Endothelial cell (in vitro differentiated cells): ENCODE data around the gene SPEF1. TPM values are rescaled to one million over a fixed set of nuclear protein-coding genes. Genes with fewer than 3 reads are reported as not detected.

Experiments
- DNase-seq: peaks from one replicate; pipeline ENCODE4 v3.0.0; 2021; ENCODE audit warnings: low spot score
- H3K27ac Mint-ChIP-seq: one replicate; pipeline ENCODE4 v1.8.0; 2021; ENCODE audit warnings: mixed read lengths, inconsistent platforms; ENCODE audit not compliant: unreplicated experiment
- H3K27me3 Mint-ChIP-seq: one replicate; pipeline ENCODE4 v1.8.0; 2021; ENCODE audit warnings: mild to moderate bottlenecking, moderate library complexity, mixed read lengths, inconsistent platforms; ENCODE audit not compliant: unreplicated experiment
- H3K36me3 Mint-ChIP-seq: one replicate; pipeline ENCODE4 v1.8.0; 2021; ENCODE audit warnings: mild to moderate bottlenecking, low read depth, mixed read lengths, inconsistent platforms; ENCODE audit not compliant: unreplicated experiment
- H3K4me1 Mint-ChIP-seq: one replicate; pipeline ENCODE4 v1.8.0; 2021; ENCODE audit warnings: mild to moderate bottlenecking, mixed read lengths, inconsistent platforms; ENCODE audit not compliant: unreplicated experiment
- H3K4me3 Mint-ChIP-seq: one replicate; pipeline ENCODE4 v1.8.0; 2021; ENCODE audit warnings: mild to moderate bottlenecking, mixed read lengths, inconsistent platforms; ENCODE audit not compliant: unreplicated experiment
- H3K9me3 Mint-ChIP-seq: one replicate; pipeline ENCODE4 v1.8.0; 2021; ENCODE audit warnings: mixed read lengths, inconsistent platforms; ENCODE audit not compliant: unreplicated experiment
- total RNA-seq: library from RNA; stranded (reverse); fragmentation: NEBNext Ultra II Directional; extraction: Animal tissue kit (Norgen Biotek cat#: 25700); gene quantifications from one replicate; pipeline ENCODE4 v1.2.1, GENCODE V29; 2021; ENCODE audit not compliant: unreplicated experiment
- TF ChIP-seq, protein P1 (sequence below): fragments of 200-600 bp; sonication (generic); IDR thresholded peaks from one replicate; pipeline ENCODE4 v1.5.0; 2021; ENCODE audit warnings: antibody characterized with exemption; ENCODE audit not compliant: unreplicated experiment

The SPEF1 gene
- total RNA-seq, 1 donor from 2014 or later, result 0.23 TPM

DNA sequence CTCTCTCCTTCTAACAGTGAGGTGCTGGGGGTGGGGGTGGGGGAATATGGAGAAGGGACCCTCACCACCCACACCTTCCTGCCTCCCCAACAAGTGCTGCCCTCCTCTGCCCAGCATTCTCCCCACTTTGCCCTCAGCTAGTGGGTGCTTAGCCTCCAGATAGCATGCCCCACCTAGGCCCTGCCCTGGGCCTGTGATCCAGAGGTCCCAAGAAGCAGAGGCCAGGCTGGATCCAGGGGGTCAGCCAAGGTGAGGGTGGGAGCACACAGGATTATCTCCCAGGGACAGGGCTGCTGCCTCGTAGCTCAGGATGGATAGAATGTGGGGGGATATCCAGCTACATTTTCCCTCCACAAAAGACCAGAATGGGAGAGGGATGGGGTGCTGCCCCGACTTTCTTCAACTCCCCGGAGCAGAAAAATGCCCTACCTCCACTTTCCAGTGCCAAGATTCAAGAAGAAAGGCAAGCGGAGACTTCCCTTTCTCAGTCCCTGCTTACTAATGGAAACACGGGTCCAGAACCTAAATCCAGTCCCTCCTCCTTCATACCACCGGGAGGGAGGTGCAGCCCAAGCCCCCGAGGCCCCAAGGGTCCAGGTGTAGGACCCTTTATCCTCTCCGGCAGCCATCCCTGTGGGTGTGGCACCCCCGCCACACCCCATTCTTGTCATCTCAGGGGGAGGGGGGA lies 14.7 kb downstream of the SPEF1 start:
- Mint-ChIP-seq H3K4me1 (peaks cover 9% of the 10 kb centered on the region), H3K9me3 (no peaks in the 10 kb centered on the region), H3K27ac (no peak overlapping the region), H3K4me3 (peak overlapping the region; percentile 86), H3K36me3 (peaks cover 4% of the 10 kb centered on the region), H3K27me3 (peaks cover 10% of the 10 kb centered on the region)
- DNase-seq, result no peak
- TF ChIP-seq, protein P1, sequence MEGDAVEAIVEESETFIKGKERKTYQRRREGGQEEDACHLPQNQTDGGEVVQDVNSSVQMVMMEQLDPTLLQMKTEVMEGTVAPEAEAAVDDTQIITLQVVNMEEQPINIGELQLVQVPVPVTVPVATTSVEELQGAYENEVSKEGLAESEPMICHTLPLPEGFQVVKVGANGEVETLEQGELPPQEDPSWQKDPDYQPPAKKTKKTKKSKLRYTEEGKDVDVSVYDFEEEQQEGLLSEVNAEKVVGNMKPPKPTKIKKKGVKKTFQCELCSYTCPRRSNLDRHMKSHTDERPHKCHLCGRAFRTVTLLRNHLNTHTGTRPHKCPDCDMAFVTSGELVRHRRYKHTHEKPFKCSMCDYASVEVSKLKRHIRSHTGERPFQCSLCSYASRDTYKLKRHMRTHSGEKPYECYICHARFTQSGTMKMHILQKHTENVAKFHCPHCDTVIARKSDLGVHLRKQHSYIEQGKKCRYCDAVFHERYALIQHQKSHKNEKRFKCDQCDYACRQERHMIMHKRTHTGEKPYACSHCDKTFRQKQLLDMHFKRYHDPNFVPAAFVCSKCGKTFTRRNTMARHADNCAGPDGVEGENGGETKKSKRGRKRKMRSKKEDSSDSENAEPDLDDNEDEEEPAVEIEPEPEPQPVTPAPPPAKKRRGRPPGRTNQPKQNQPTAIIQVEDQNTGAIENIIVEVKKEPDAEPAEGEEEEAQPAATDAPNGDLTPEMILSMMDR, result no peak

- DNase-seq, result no peak
- TF ChIP-seq, protein P1, result no peak
- no peak overlapping the region for H3K27ac Mint-ChIP-seq
- H3K27me3 Mint-ChIP-seq, result peaks cover 14% of the 10 kb centered on the region
- no peaks in the 10 kb centered on the region for H3K9me3 Mint-ChIP-seq
- peaks cover 4% of the 10 kb centered on the region for H3K36me3 Mint-ChIP-seq
- no peak overlapping the region for H3K4me3 Mint-ChIP-seq
- peaks cover 9% of the 10 kb centered on the region for H3K4me1 Mint-ChIP-seq
These were observed 15.9 kb downstream of the SPEF1 start for GRCh38 chr20:3765171-3765882.

- peaks cover 4% of the 10 kb centered on the region for H3K36me3 Mint-ChIP-seq
- TF ChIP-seq, protein P1, result no peak
- peaks cover 16% of the 10 kb centered on the region for H3K27me3 Mint-ChIP-seq
- H3K27ac Mint-ChIP-seq, result no peak overlapping the region
- H3K4me1 Mint-ChIP-seq, result peaks cover 9% of the 10 kb centered on the region
- DNase-seq, result no peak
- no peak overlapping the region for H3K4me3 Mint-ChIP-seq
- H3K9me3 Mint-ChIP-seq, result no peaks in the 10 kb centered on the region
These were observed 16.6 kb downstream of the SPEF1 start for GRCh38 chr20:3764659-3765058.

DNA sequence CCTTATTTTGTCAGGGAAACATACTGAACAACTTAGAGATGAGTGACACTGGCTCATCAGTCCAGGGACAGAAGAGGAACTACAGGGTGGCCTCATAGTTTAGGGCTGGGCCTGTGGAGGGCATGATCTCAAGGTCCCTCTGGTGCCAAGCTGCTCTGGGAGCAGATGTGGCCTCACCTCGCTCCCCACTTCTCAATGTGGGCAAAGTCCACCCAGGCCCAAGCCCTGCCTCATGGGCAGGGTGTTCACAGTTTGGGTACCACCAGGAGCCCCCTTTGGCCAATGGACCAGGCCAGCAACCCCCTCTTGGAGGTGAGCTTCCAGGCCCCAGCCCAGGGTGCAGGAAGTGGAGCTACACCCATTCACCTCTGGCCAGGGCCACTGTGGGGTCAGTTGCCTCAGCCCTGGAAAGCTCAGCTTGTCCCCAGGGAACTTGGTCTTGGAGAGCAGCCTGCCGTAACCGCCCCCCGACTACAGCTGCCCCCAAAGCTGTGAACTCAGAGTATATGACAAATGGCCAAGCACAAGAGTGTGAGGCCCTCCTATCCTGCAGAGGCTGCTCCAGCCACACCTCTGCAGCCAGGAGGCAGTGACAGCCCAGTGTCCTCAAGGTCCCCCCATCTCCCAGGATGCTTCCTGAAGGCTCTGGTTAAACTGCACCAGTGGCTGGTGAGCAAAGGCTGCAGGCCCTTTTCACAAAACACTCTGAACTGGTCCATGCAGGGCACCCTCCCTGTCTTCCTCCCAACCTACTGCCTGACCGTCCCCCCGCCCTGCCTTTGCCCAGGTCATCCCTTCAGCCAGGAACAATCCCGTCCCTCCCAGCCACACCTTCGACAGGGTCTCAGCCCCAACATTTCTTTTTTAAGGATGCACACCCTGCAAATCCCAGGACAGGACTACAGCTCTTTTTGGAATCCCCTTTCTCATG lies 17.3 kb downstream of the SPEF1 start:
- TF ChIP-seq, protein P1, result no peak
- no peaks in the 10 kb centered on the region for H3K9me3 Mint-ChIP-seq
- no peak overlapping the region for H3K27ac Mint-ChIP-seq
- no peak overlapping the region for H3K4me3 Mint-ChIP-seq
- peaks cover 13% of the 10 kb centered on the region for H3K27me3 Mint-ChIP-seq
- H3K36me3 Mint-ChIP-seq, result peaks cover 2% of the 10 kb centered on the region
- DNase-seq, result no peak
- H3K4me1 Mint-ChIP-seq, result peaks cover 6% of the 10 kb centered on the region
